HEK293T (cell line): ENCODE data around the gene MRPS11.

Experiments
- CTCF ChIA-PET: fragments of 350-600 bp; formaldehyde crosslinking; extraction: SDS; loops from one replicate; lab custom pipeline; 2021; ENCODE audit warnings: antibody characterized with exemption, inconsistent platforms; lab: Yijun Ruan, JAX
- POLR2A ChIA-PET: fragments of 350-600 bp; formaldehyde crosslinking; extraction: SDS; loops from one replicate; lab custom pipeline; 2020; ENCODE audit warnings: antibody characterized with exemption, inconsistent platforms; lab: Yijun Ruan, JAX
- DNase-seq: peaks from one replicate; pipeline ENCODE4 v3.0.0; 2012; ENCODE audit warnings: mixed read lengths; ENCODE audit errors: extremely low spot score
- ARNT ChIP-seq: fragments of 450-650 bp; IDR thresholded peaks from 2 replicates; pipeline ENCODE4 v1.6.1; 2017; ENCODE audit warnings: mild to moderate bottlenecking
- BHLHE40 ChIP-seq: fragments of 450-650 bp; IDR thresholded peaks from 2 replicates; pipeline ENCODE4 v1.6.1; 2016; ENCODE audit warnings: mild to moderate bottlenecking, moderate library complexity, borderline replicate concordance
- CTBP1 ChIP-seq: fragments of 450-650 bp; IDR thresholded peaks from 2 replicates; pipeline ENCODE4 v1.6.1; 2016; ENCODE audit warnings: borderline replicate concordance
- ELF4 ChIP-seq: fragments of 450-650 bp; IDR thresholded peaks from 2 replicates; pipeline ENCODE4 v1.6.1; 2017; ENCODE audit warnings: antibody characterized with exemption
- FOXA1 ChIP-seq: fragments of 450-650 bp; IDR thresholded peaks from 2 replicates; pipeline ENCODE4 v1.6.1; 2016; ENCODE audit warnings: mild to moderate bottlenecking
- FOXK2 ChIP-seq: fragments of 450-650 bp; IDR thresholded peaks from 2 replicates; pipeline ENCODE4 v1.6.1; 2016; ENCODE audit warnings: mild to moderate bottlenecking
- FOXM1 ChIP-seq: fragments of 450-650 bp; IDR thresholded peaks from 2 replicates; pipeline ENCODE4 v1.6.1; 2017; ENCODE audit warnings: mild to moderate bottlenecking, borderline replicate concordance
- HDGF ChIP-seq: fragments of 450-650 bp; IDR thresholded peaks from 2 replicates; pipeline ENCODE4 v1.6.1; 2017; ENCODE audit warnings: antibody characterized with exemption, borderline replicate concordance
- L3MBTL2 ChIP-seq: fragments of 450-650 bp; conservative IDR thresholded peaks from 2 replicates; pipeline ENCODE4 v1.6.1; 2016; ENCODE audit warnings: mild to moderate bottlenecking
- LEF1 ChIP-seq: fragments of 450-650 bp; IDR thresholded peaks from 2 replicates; pipeline ENCODE4 v1.6.1; 2017; ENCODE audit warnings: mild to moderate bottlenecking, borderline replicate concordance
- NFRKB ChIP-seq: fragments of 450-650 bp; IDR thresholded peaks from 2 replicates; pipeline ENCODE4 v1.6.1; 2016; ENCODE audit warnings: mild to moderate bottlenecking, moderate library complexity
- SP1 ChIP-seq: fragments of 450-650 bp; IDR thresholded peaks from 2 replicates; pipeline ENCODE4 v1.6.1; 2017
- SUZ12 ChIP-seq: fragments of 450-650 bp; IDR thresholded peaks from 2 replicates; pipeline ENCODE4 v1.6.1; 2016; ENCODE audit warnings: mild to moderate bottlenecking
- TARDBP ChIP-seq: fragments of 450-650 bp; IDR thresholded peaks from 2 replicates; pipeline ENCODE4 v1.6.1; 2016
- ZNF384 ChIP-seq: fragments of 450-650 bp; IDR thresholded peaks from 2 replicates; pipeline ENCODE4 v1.6.1; 2016
- TF ChIP-seq, protein P1 (sequence below): fragments of 450-650 bp; IDR thresholded peaks from 2 replicates; pipeline ENCODE4 v1.6.1; 2016

Gene MRPS11

GRCh38 chr15:88450125-88450798 lies 17.2 kb upstream of the MRPS11 start:
- POLR2A ChIA-PET: interaction anchor here (1.9 kb wide), 1 partner anchor 17 kb away, joined by 7 read pairs; the partner anchor contains the start of genes MRPL46 and MRPS11
- peak; percentile 90 for TF ChIP-seq L3MBTL2
- TF ChIP-seq, protein P1, sequence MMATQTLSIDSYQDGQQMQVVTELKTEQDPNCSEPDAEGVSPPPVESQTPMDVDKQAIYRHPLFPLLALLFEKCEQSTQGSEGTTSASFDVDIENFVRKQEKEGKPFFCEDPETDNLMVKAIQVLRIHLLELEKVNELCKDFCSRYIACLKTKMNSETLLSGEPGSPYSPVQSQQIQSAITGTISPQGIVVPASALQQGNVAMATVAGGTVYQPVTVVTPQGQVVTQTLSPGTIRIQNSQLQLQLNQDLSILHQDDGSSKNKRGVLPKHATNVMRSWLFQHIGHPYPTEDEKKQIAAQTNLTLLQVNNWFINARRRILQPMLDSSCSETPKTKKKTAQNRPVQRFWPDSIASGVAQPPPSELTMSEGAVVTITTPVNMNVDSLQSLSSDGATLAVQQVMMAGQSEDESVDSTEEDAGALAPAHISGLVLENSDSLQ: no peak
- CTCF ChIA-PET: interaction anchor here (0.6 to 2.4 kb wide), 11 partner anchors 8 to 1160 kb away, joined by 3 to 8 read pairs (median 3); partner anchors contain the start of genes MRPL46 and MRPS11
- DNase-seq: peak; percentile 88

DNA sequence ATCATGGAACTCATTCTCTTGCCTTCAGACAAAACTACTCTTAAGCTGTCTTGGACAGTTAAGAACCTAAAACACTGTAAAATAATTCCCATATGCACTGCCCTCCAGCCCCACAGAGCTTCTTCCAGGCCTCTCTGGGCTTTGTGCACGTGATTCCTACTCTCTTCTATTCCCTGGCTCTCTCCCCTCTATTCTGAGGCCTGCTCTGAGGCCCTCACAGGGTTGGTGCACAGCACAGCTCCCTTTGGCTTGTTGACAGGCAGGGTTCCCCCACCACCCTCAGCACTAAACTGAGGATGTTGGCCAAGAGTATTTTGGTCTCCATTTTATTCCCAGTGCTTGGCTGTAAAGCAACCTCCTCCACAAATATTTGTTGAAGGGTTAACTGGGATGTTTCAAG lies 13.9 kb upstream of the MRPS11 start:
- TF ChIP-seq NFRKB (no peak), SP1 (no peak), TARDBP (no peak), ARNT (no peak), CTBP1 (no peak), ELF4 (no peak), SUZ12 (no peak), LEF1 (no peak), ZNF384 (no peak), BHLHE40 (no peak), L3MBTL2 (no peak), HDGF (no peak), FOXK2 (no peak), FOXM1 (no peak), FOXA1 (no peak)
- TF ChIP-seq, protein P1: no peak
- no peak for DNase-seq
- POLR2A ChIA-PET: no interaction called here
- CTCF ChIA-PET: interaction anchor here (2.1 kb wide), 1 partner anchor 14 kb away, joined by 5 read pairs; the partner anchor contains the start of genes MRPL46 and MRPS11

DNA sequence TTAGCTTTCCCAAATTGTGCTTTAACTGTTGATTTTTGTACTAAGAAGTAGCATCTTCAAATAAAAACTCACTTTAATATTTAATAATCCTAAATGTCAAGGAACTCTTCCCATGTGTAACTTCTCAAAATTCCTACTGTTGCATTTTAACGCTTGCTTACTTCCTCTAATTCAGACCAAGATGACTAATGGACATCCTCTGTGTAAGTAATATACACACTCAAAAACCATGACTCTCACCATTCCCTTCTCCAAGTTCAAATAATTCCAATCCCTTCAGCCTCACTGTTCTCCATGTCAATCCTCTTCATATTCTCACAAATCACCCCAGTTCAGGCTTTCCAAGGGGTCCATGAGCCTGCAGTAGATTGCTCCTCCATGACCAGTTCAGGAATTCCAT lies 13.3 kb upstream of the MRPS11 start:
- CTCF ChIA-PET: interaction anchor here (1.2 to 2.1 kb wide), 2 partner anchors 13 to 210 kb away, joined by 5 to 6 read pairs; partner anchors contain the start of genes MRPL46 and MRPS11
- POLR2A ChIA-PET: no interaction called here
- no peak for DNase-seq
- TF ChIP-seq FOXK2: no peak
- TF ChIP-seq ARNT: no peak

DNA sequence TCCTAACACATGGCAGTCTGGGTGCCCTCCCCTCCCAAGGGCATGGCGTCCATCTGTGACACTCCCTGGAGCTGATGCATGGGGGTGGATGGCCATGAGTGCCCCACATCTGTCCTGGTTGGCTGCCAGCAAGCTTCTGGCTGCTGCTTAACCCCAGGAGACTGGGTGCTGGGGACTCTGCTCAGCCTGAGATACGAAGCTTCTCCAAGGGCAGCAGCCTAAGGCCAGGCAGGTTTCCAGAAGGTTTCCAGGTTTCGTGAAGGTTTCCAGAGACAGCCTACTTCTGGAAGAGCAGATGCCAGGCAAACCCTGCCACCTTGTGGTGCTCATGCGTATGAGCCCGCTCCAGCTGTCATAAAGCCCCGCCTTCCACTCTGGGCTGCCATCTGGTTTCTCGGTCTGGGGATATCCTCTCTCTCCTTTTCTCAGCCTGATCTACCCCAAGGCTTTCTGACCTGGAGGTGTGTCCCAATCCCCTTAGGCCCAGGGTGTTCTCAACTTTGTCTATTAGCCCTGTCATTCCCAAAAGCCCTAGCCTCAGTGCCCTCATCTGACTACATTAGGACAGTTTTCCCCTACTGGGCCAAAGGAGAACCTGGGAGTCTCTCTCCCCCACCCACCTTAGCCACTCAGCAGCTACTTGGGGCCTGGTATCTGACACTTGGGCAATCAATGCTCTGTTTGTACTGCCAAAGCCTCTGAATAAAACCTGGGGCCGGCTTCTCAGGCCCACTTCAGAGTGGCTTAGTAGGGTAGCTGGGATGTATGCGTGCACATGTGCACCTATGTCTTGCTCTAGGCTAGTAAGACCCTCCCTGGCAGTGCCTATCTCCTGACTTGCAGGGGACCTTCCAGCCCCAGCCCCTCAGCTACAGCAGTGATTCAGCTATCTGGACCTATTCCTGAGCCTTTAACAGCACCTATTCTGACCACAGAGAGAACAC lies 12.4 kb upstream of the MRPS11 start:
- ChIA-PET POLR2A (interaction anchor here (1.0 to 1.6 kb wide), 2 partner anchors 10 to 12 kb away, joined by 3 to 8 read pairs; partner anchors contain the start of genes MRPL46 and MRPS11), CTCF (interaction anchor here (0.6 to 2.1 kb wide), 4 partner anchors 12 to 211 kb away, joined by 3 to 6 read pairs (median 4); partner anchors contain the start of genes MRPL46 and MRPS11)
- DNase-seq: peak; percentile 71
- TF ChIP-seq LEF1: no peak
- 0 out of 2 replicates have a peak, but pooled peaks have one; percentile 23 for TF ChIP-seq ARNT

DNA sequence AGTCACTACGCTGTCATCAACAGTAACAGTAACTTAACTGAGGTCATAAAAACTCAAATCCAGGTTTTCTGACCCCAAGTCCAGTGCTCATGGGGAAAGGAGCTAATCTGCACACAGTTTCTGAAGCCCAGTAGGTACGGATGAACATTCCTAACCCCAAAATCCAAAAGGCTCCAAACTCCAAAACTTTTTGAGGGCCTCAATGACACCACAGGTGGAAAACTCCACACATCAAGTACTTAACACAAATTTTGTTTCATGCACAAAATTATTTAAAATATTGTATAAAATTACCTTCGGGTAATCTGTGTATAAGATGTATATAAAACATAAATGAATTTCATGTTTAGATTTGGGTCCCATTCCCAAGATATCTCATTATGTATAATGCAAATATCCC lies 10.8 kb upstream of the MRPS11 start:
- TF ChIP-seq BHLHE40 (no peak), FOXK2 (no peak), ARNT (no peak), FOXM1 (no peak), FOXA1 (no peak), LEF1 (no peak), HDGF (no peak), ZNF384 (no peak), TARDBP (no peak), SP1 (no peak), ELF4 (no peak), SUZ12 (no peak), L3MBTL2 (no peak), NFRKB (no peak), CTBP1 (no peak)
- TF ChIP-seq, protein P1: no peak
- DNase-seq: no peak
- ChIA-PET POLR2A (no interaction called here), CTCF (interaction anchor here (0.9 kb wide), 1 partner anchor 11 kb away, joined by 3 read pairs; the partner anchor contains the start of genes MRPL46 and MRPS11)

DNA sequence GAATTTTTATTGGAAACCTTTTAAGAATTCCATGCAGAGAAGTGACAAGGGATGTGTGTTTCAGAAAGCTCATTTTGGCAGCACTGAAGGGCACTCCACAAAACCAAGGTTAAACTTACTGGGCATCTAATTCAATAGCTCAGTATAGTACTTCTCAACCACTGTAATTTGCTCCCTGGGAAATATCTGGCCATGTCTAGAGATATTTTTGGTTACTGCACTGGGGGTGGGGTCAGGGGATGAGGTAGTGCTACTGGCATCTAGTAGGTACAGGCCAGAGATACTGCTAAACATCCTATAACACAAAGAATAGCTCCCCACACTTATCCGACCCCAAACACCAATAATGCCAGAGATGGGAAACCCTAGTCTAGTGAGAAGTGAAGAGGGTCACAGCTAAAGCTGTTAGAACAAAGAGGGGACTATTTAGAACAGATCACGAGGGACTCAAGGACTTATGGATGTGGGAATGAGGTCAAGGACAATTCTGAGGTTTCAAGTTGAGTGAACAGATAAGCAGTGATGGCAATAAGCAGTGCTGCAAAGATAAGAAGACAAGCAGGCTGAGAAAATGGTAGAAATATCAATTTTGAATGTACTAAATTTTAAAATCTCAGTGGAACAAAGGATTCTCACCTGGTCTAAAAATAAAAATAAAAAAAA lies 3.5 kb upstream of the MRPS11 start:
- no peak for TF ChIP-seq FOXA1
- no peak for TF ChIP-seq FOXM1
- TF ChIP-seq LEF1: no peak
- TF ChIP-seq HDGF: no peak
- no peak for TF ChIP-seq ARNT
- no peak for TF ChIP-seq ZNF384
- TF ChIP-seq L3MBTL2: no peak
- CTCF ChIA-PET: interaction anchor here (0.7 kb wide), 1 partner anchor 12 kb away, joined by 3 read pairs; no protein-coding TSS in a partner anchor
- POLR2A ChIA-PET: interaction anchor here (1.2 kb wide), 1 partner anchor 62 kb away, joined by 4 read pairs; no protein-coding TSS in a partner anchor
- no peak for DNase-seq
